ENCODE measurements around the gene BACH2.

GRCh38 chr6:89992818-89993217, 303.8 kb downstream of the BACH2 start:
- no peak for TF ChIP-seq CTCF (IDR thresholded peaks at IDR 0.05; ENCODE audit: insufficient read depth, low read length)
- TF ChIP-seq POLR2AphosphoS5 (IDR thresholded peaks at IDR 0.05; ENCODE audit: low read depth), result no peak
- no peak for TF ChIP-seq REST (IDR thresholded peaks at IDR 0.05; ENCODE audit: insufficient replicate concordance, low read depth)
